Kidney (tissue), 14 donors: ENCODE data around the gene DEPDC4. TPM values are rescaled to one million over a fixed set of nuclear protein-coding genes. Genes with fewer than 3 reads are reported as not detected.

Source experiments
- DNase-seq, 5 donors: peaks; one replicate each; pipeline ENCODE4 v3.0.0-alpha.2; 2013 to 2020
- FAIRE-seq: peaks from 2 replicates; lab custom pipeline; 2012; peaks lifted over from hg19 to GRCh38; lab: Jason Lieb, UNC
- H3K27ac ChIP-seq, 2 donors: one replicate each; pipeline ENCODE4 v1.7.0; 2013; ENCODE audit warnings: low read depth in 2 of 2, low read length in 2 of 2, inconsistent platforms in 1 of 2
- H3K27me3 ChIP-seq: one replicate; pipeline ENCODE4 v1.7.1; 2013; ENCODE audit warnings: low read length, inconsistent platforms; ENCODE audit not compliant: control insufficient read depth, insufficient read depth
- H3K36me3 ChIP-seq, 3 donors: one replicate each; pipeline versions ENCODE4 v1.7.0 to v1.7.1; 2013; ENCODE audit warnings: low read length in 3 of 3, control low read depth in 1 of 3, inconsistent platforms in 1 of 3; ENCODE audit not compliant: insufficient read depth in 3 of 3, control insufficient read depth in 2 of 3
- H3K4me1 ChIP-seq, 3 donors: one replicate each; pipeline versions ENCODE4 v1.7.0 to v1.7.1; 2013; ENCODE audit warnings: low read length in 3 of 3, inconsistent platforms in 1 of 3, low read depth in 1 of 3; ENCODE audit not compliant: control insufficient read depth in 2 of 3, insufficient read depth in 2 of 3
- H3K4me3 ChIP-seq, 3 donors: one replicate each; pipeline versions ENCODE4 v1.7.0 to v1.8.1; 2013; ENCODE audit warnings: low read length in 3 of 3, control low read depth in 1 of 3, inconsistent platforms in 1 of 3
- H3K9ac ChIP-seq, 3 donors: one replicate each; pipeline versions ENCODE4 v1.7.0 to v1.7.1; 2013; ENCODE audit warnings: low read length in 3 of 3, control low read depth in 1 of 3, inconsistent platforms in 1 of 3
- H3K9me3 ChIP-seq, 3 donors: one replicate each; pipeline versions ENCODE4 v1.7.0 to v1.7.1; 2013; ENCODE audit warnings: low read length in 3 of 3, control low read depth in 1 of 3, inconsistent platforms in 1 of 3; ENCODE audit not compliant: control insufficient read depth in 2 of 3, insufficient read depth in 1 of 3
- CTCF ChIP-seq: IDR thresholded peaks from 3 replicates; pipeline ENCODE4 v1.5.1; 2012; ENCODE audit warnings: mild to moderate bottlenecking, moderate library complexity, borderline replicate concordance; ENCODE audit not compliant: insufficient read depth; ENCODE audit errors: extremely low read depth
- intact Hi-C: fragments of 100-400 bp; cut with DNase I; formaldehyde crosslinking; loops from one replicate; pipeline ENCODE4 v1.11.1; 2022
- polyA plus RNA-seq: library from polyadenylated mRNA; stranded (reverse); fragments of 350-450 nt; fragmentation: Illumina TruSeq; extraction: RNeasy Lipid Tissue Mini Kit (QIAGEN cat#74804); gene quantifications from one replicate; pipeline ENCODE4 v1.2.3, GENCODE V29; 2014; ENCODE audit warnings: low read depth, low replicate concordance; ENCODE audit not compliant: insufficient read depth
- total RNA-seq: library from RNA; stranded (reverse); fragmentation: NEBNext Ultra II Directional; extraction: Animal tissue kit (Norgen Biotek cat#: 25700); gene quantifications from one replicate; pipeline ENCODE4 v1.2.1, GENCODE V29; 2021
- donor health status: control.
- donor health status: control.
- donor health status: control.
- donor health status: control.
- donor health status: control.
- donor health status: DM: yes; HTN: yes; CAD: no.
- donor health status: Normal renal cell carcinoma (clear cell type).

Gene DEPDC4
- total and polyA plus RNA-seq, 2 donors from 2014 or later: 1.1 to 1.4 TPM

GRCh38 chr12:100258127-100258526 lies 8.8 kb downstream of the DEPDC4 start:
- Histone ChIP-seq H3K36me3 (no peaks in the 10 kb centered on the region), H3K9me3 (no peaks in the 10 kb centered on the region), H3K4me1 (no peaks in the 10 kb centered on the region), H3K9ac (no peak overlapping the region), H3K4me3 (no peak overlapping the region), H3K27ac (no peak overlapping the region), H3K27me3 (no peaks in the 10 kb centered on the region)
- intact Hi-C loops: no loop called here
- DNase-seq (no peak), FAIRE-seq (no peak)
- no peak for TF ChIP-seq CTCF

DNA sequence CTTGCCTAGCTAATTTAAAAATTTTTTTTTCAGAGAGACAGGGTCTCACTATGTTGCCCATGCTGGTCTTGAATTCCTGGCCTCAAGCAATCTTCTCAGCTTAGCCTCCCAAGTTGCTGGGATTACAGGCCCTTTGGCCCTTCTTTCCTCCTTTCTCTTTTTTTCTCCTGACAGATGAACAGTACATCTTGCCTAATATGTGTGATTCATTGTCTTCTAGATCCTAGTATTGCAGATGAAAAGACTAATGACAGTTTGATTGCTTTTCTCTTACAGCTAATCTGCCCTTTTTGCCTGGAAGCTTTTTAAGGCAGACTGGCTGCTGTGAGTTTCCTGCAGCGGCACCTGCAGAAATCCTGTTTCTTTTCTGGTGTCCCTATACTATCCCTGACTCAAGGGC lies 12.0 kb downstream of the DEPDC4 start:
- TF ChIP-seq CTCF: no peak

DNA sequence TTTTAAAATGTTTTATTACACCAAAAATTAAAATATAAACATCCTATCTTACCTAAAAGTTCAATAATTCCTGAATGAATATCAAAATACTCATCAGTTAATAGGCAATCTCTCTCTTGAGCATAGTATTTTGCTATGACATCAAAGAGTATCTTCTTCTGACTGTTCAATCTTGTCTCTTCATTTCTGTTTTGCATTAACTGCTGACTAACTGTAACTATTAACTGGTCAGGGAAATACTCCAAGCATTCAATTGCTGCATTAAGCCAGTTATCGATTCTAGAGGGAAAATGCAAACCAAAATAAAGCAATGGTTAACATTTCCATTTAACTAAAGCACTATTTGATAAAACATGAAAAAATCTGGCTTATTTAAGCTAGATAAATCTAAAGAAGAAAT lies 13.4 kb downstream of the DEPDC4 start:
- FAIRE-seq: peak; percentile 27
- no peak for DNase-seq
- Histone ChIP-seq H3K4me3 (no peak overlapping the region), H3K27me3 (no peaks in the 10 kb centered on the region), H3K36me3 (no peaks in the 10 kb centered on the region), H3K27ac (no peak overlapping the region), H3K4me1 (peaks cover 0 to 4% (median 2%) of the 10 kb centered on the region in 3 donors), H3K9me3 (no peaks in the 10 kb centered on the region), H3K9ac (no peak overlapping the region)
- intact Hi-C loops: no loop called here
- no peak for TF ChIP-seq CTCF

More for the DNA sequence above, 12.0 kb downstream of the DEPDC4 start:
- FAIRE-seq (no peak), DNase-seq (no peak)
- Histone ChIP-seq H3K4me3 (no peak overlapping the region), H3K27ac (no peak overlapping the region), H3K36me3 (no peaks in the 10 kb centered on the region), H3K4me1 (peaks cover 0 to 4% (median 2%) of the 10 kb centered on the region in 3 donors), H3K27me3 (no peaks in the 10 kb centered on the region), H3K9me3 (no peaks in the 10 kb centered on the region), H3K9ac (no peak overlapping the region)
- intact Hi-C loops: no loop called here

DNA sequence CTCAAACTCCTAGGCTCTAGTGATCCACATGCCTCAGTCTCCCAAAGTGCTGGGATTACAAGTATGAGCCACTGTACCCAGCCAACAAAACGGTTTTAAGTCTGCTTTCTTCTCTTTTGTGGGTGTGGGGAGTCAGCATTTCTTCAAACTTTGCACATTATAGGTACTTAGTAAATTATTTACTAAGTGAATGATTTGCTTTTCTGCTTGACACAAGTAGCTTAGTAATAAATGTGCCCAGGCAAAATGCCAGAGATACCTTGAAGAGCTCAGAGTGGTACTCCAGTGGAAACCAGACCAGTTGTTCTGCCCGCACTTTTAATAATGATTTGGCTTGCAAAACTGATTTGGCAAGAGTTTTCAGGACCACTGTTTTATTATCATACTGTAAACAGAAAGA lies 15.0 kb downstream of the DEPDC4 start:
- no peaks in the 10 kb centered on the region for H3K36me3 ChIP-seq
- H3K9ac ChIP-seq: no peak overlapping the region
- H3K9me3 ChIP-seq: no peaks in the 10 kb centered on the region
- peaks cover 0 to 4% (median 2%) of the 10 kb centered on the region in 3 donors for H3K4me1 ChIP-seq
- no peak overlapping the region for H3K27ac ChIP-seq
- DNase-seq (peak in 2 of 5 donors; percentile 77 to 88), FAIRE-seq (peak; percentile 82)
- peak overlapping the region in 1 of 3 donors; percentile 17 for H3K4me3 ChIP-seq
- TF ChIP-seq CTCF: no peak
- H3K27me3 ChIP-seq: no peaks in the 10 kb centered on the region
- intact Hi-C loops: no loop called here
